RCC 7860 (cell line): Measurements from ENCODE around the gene S100A13.
"Not testable (repeated sequence)": the region's sequence is repeated elsewhere in the genome, so short reads cannot be mapped to it uniquely, and the experiment has no call there.

Experiments
- DNase-seq: peaks from one replicate; pipeline ENCODE4 v3.0.0-alpha.2; 2015; ENCODE audit warnings: low spot score
- FAIRE-seq: peaks from 2 replicates; lab custom pipeline; 2012; peaks lifted over from hg19 to GRCh38; lab: Jason Lieb, UNC

S100A13 gene

GRCh38 chr1:153608742-153609584 lies 18.3 kb downstream of the S100A13 start:
- DNase-seq (peak; percentile 96), FAIRE-seq (peak; percentile 73)

- FAIRE-seq (no peak), DNase-seq (no peak)
Measured at GRCh38 chr1:153608089-153608682, 19.1 kb downstream of the S100A13 start.

- DNase-seq: no peak
- FAIRE-seq: no peak
Measured at GRCh38 chr1:153607381-153607780, 19.9 kb downstream of the S100A13 start.

- DNase-seq: no peak
- no peak for FAIRE-seq
Measured at GRCh38 chr1:153606194-153606593, 21.1 kb downstream of the S100A13 start.

GRCh38 chr1:153602749-153603148 lies 24.6 kb downstream of the S100A13 start:
- no peak for FAIRE-seq
- no peak for DNase-seq

- FAIRE-seq: no peak
Measured at GRCh38 chr1:153599847-153600246, 27.5 kb downstream of the S100A13 start.

GRCh38 chr1:153598309-153599172 lies 28.8 kb downstream of the S100A13 start:
- no peak for DNase-seq
- no peak for FAIRE-seq

More at GRCh38 chr1:153599847-153600246, 27.5 kb downstream of the S100A13 start:
- no peak for DNase-seq

- FAIRE-seq (peak; percentile 69), DNase-seq (peak; percentile 80)
Measured at GRCh38 chr1:153597206-153597605, 30.1 kb downstream of the S100A13 start.

- FAIRE-seq (no peak), DNase-seq (no peak)
Measured at GRCh38 chr1:153592748-153593147, 34.6 kb downstream of the S100A13 start.

- FAIRE-seq: no peak
Measured at GRCh38 chr1:153588482-153588881, 38.8 kb downstream of the S100A13 start.

GRCh38 chr1:153588033-153588432 lies 39.3 kb downstream of the S100A13 start:
- not testable (repeated sequence) for DNase-seq, FAIRE-seq

More at GRCh38 chr1:153588482-153588881, 38.8 kb downstream of the S100A13 start:
- DNase-seq: no peak

- DNase-seq (no peak), FAIRE-seq (no peak)
Measured at GRCh38 chr1:153587314-153587713, 40.0 kb downstream of the S100A13 start.

GRCh38 chr1:153586347-153586746 lies 41.0 kb downstream of the S100A13 start:
- DNase-seq (no peak), FAIRE-seq (no peak)

GRCh38 chr1:153585006-153585405 lies 42.3 kb downstream of the S100A13 start:
- FAIRE-seq (no peak), DNase-seq (no peak)

GRCh38 chr1:153583976-153584375 lies 43.3 kb downstream of the S100A13 start:
- DNase-seq (no peak), FAIRE-seq (no peak)

- not testable (repeated sequence) for FAIRE-seq, DNase-seq
Measured at GRCh38 chr1:153583514-153583913, 43.8 kb downstream of the S100A13 start.

- not testable (repeated sequence) for FAIRE-seq, DNase-seq
Measured at GRCh38 chr1:153582836-153583235, 44.5 kb downstream of the S100A13 start.

- no peak for FAIRE-seq
- DNase-seq: no peak
Measured at GRCh38 chr1:153578936-153579335, 48.4 kb downstream of the S100A13 start.

- DNase-seq (peak; percentile 11), FAIRE-seq (no peak)
Measured at GRCh38 chr1:153578490-153578889, 48.8 kb downstream of the S100A13 start.

GRCh38 chr1:153577624-153578051 lies 49.7 kb downstream of the S100A13 start:
- no peak for FAIRE-seq
- DNase-seq: no peak

- no peak for FAIRE-seq
- DNase-seq: no peak
Measured at GRCh38 chr1:153577138-153577537, 50.2 kb downstream of the S100A13 start.
